Heart right ventricle (tissue), 16 donors: Measurements from ENCODE around the gene PCDHGA9. TPM values are rescaled to one million over a fixed set of nuclear protein-coding genes. Genes with fewer than 3 reads are reported as not detected.

Experiments used
- ATAC-seq, 8 donors: fragments of 200-7000 bp; cut with Tn5 transposase; one replicate each; pipeline ENCODE4 v1.9.1; 2020; ENCODE audit warnings: mild to moderate bottlenecking in 8 of 8, moderate library complexity in 8 of 8, moderate number of reproducible peaks in 1 of 8
- DNase-seq, 2 donors: peaks; one replicate each; pipeline ENCODE4 v3.0.0-alpha.2; 2020
- H3K27ac ChIP-seq, 10 donors: fragments of 200-600 bp; sonication (generic) in 2 of 10; one replicate each; pipeline versions ENCODE4 v1.5.0 to v1.8.0; 2020 to 2022; ENCODE audit warnings: mild to moderate bottlenecking in 3 of 10
- H3K27me3 ChIP-seq, 7 donors: fragments of 200-600 bp; one replicate each; pipeline ENCODE4 v1.8.0; 2021 to 2022; ENCODE audit warnings: mild to moderate bottlenecking in 2 of 7
- H3K36me3 ChIP-seq, 9 donors: fragments of 200-600 bp; sonication (generic) in 1 of 9; one replicate each; pipeline versions ENCODE4 v1.5.0 to v1.8.0; 2020 to 2022; ENCODE audit warnings: mild to moderate bottlenecking in 2 of 9
- H3K4me1 ChIP-seq, 9 donors: fragments of 200-600 bp; sonication (generic) in 1 of 9; one replicate each; pipeline versions ENCODE4 v1.5.0 to v1.8.0; 2020 to 2022; ENCODE audit warnings: mild to moderate bottlenecking in 4 of 9
- H3K4me3 ChIP-seq, 10 donors: fragments of 200-600 bp; sonication (generic) in 2 of 10; one replicate each; pipeline versions ENCODE4 v1.5.0 to v1.8.0; 2020 to 2022; ENCODE audit warnings: mild to moderate bottlenecking in 7 of 10, moderate library complexity in 2 of 10
- H3K9me3 ChIP-seq, 11 donors: fragments of 200-600 bp in 10 of 11; sonication (generic) in 2 of 11; one replicate each; pipeline versions ENCODE4 v1.5.0 to v1.8.0; 2013 to 2022; ENCODE audit warnings: mild to moderate bottlenecking in 2 of 11, control low read depth in 1 of 11, moderate library complexity in 1 of 11
- CTCF ChIP-seq, 9 donors: fragments of 200-600 bp; sonication (generic) in 2 of 9; IDR thresholded peaks; one replicate each; pipeline versions ENCODE4 v1.5.0 to v1.8.0; 2021 to 2022; ENCODE audit warnings: antibody characterized with exemption in 9 of 9, mild to moderate bottlenecking in 5 of 9, moderate library complexity in 1 of 9
- WGBS, 2 donors: extraction: QIAGEN DNeasy Blood & Tissue Kit; methylation state at CpG; one replicate each; pipeline ENCODE4 v1.1.7; 2013; ENCODE audit warnings: inconsistent platforms in 1 of 2; 5-methylcytosine and 5-hydroxymethylcytosine counted together
- intact Hi-C, 10 donors: fragments of 100-400 bp; cut with DNase I; formaldehyde crosslinking; loops; one replicate each; pipeline versions ENCODE4 v1.11.1 to v1.14.2; 2022
- polyA plus RNA-seq, 2 donors: library from polyadenylated mRNA; stranded (reverse); fragments of 200-250 nt; gene quantifications; one replicate each; pipeline ENCODE4 v1.2.3, GENCODE V29; 2013
- total RNA-seq, 10 donors: library from RNA; stranded (reverse); fragmentation: NEBNext Ultra II Directional in 3 of 10; extraction: Animal tissue kit (Norgen Biotek cat#: 25700) in 3 of 10; gene quantifications; one replicate each; pipeline versions ENCODE4 v1.2.1 to v1.2.4, GENCODE V29; 2021 to 2023
- donor health status: Arrhythmogenic right ventricular cardiomyopathy.
- donor health status: ischemic (EF 13 %, LVEDD 7.1; RV severe dilation, severe dysfunction).
- donor health status: healthy with polysubstance abuse.
- donor health status: DM: no; HTN: yes; CAD: no.
- donor health status: DM: no; HTN: no; CAD: no.
- donor health status: ischemic (EF 25% LVEDD 6.9; RV normal size, moderate dysfunction).
- donor health status: ischemic (EF 25% LVEDD 5.7; RV mildly dilated, moderate dysfunction).
- donor health status: healthy.
- donor health status: DM: yes; HTN: yes; CAD: no.
- donor health status: Ischemic cardiomyopathy.
- donor health status: ischemic (EF 35%, LVEDD 5.7; RV mildly dilated, moderate dysfunction).
- donor health status: nonischemic (EF 11% LVEDD 7.7; RV severe dilation, severe dysfunction).
- donor health status: DM: yes; HTN: yes; CAD: no.
- donor health status: PGD.
- donor health status: ischemic (EF 29% LVEDD 5.4; RV normal size, mild dysfunction).
- donor health status: nonischemic (EF 23%, LVEDD 6.1; RV moderate dilation, normal function).

Gene PCDHGA9
- total and polyA plus RNA-seq, 12 donors = 0.55 to 8.3 (median 6.0) TPM

- Histone ChIP-seq H3K36me3 (peaks cover 0 to 33% (median 0%) of the 10 kb centered on the region in 9 donors), H3K27me3 (no peaks in the 10 kb centered on the region), H3K4me1 (peaks cover 0 to 16% (median 0%) of the 10 kb centered on the region in 9 donors), H3K4me3 (no peak overlapping the region), H3K27ac (no peak overlapping the region), H3K9me3 (peaks cover 0 to 94% (median 40%) of the 10 kb centered on the region in 11 donors)
- no peak for TF ChIP-seq CTCF (IDR thresholded peaks at IDR 0.05)
- WGBS, 2 donors = 60 to 66% methylated on average over 10 of the region's 10 CpGs
- intact Hi-C loops = loop anchor here in 1 of 10 donors (5.0 kb wide), 1 partner anchor 38 kb away; the partner anchor contains the start of gene PCDHGC3
- DNase-seq (no peak), ATAC-seq (peak in 3 of 8 donors; percentile 26 to 70 (median 68))
Measured at GRCh38 chr5:141439411-141440141, 37.0 kb downstream of the PCDHGA9 start.

- intact Hi-C loops = loop anchor here in 1 of 10 donors (5.0 kb wide), 1 partner anchor 37 kb away; the partner anchor contains the start of gene PCDHGC3
- WGBS, 2 donors = 97% methylated on average over 9 of the region's 9 CpGs
- H3K9me3 ChIP-seq = peaks cover 0 to 94% (median 45%) of the 10 kb centered on the region in 11 donors
- H3K4me3 ChIP-seq = no peak overlapping the region
- H3K4me1 ChIP-seq = peaks cover 0 to 16% (median 0%) of the 10 kb centered on the region in 9 donors
- no peak for ATAC-seq
- H3K36me3 ChIP-seq = peaks cover 0 to 40% (median 0%) of the 10 kb centered on the region in 9 donors
- no peaks in the 10 kb centered on the region for H3K27me3 ChIP-seq
- no peak for TF ChIP-seq CTCF (IDR thresholded peaks at IDR 0.05)
- DNase-seq = no peak
- H3K27ac ChIP-seq = no peak overlapping the region
Measured at GRCh38 chr5:141440341-141440740, 37.8 kb downstream of the PCDHGA9 start.

- Histone ChIP-seq H3K36me3 (peaks cover 0 to 32% (median 0%) of the 10 kb centered on the region in 9 donors), H3K4me1 (peaks cover 0 to 16% (median 0%) of the 10 kb centered on the region in 9 donors), H3K27ac (peak overlapping the region in 1 of 10 donors; percentile 5), H3K4me3 (no peak overlapping the region), H3K9me3 (peaks cover 0 to 88% (median 38%) of the 10 kb centered on the region in 11 donors), H3K27me3 (no peaks in the 10 kb centered on the region)
- DNase-seq (no peak), ATAC-seq (peak; percentile 60 to 92 (median 82))
- WGBS, 2 donors = 51 to 53% methylated on average over 50 of the region's 50 CpGs
- intact Hi-C loops = loop anchor here in 1 of 10 donors (5.0 kb wide), 1 partner anchor 36 kb away; the partner anchor contains the start of gene PCDHGC3
- peak in 1 of 9 donors; percentile 5 for TF ChIP-seq CTCF (IDR thresholded peaks at IDR 0.05)
Measured at GRCh38 chr5:141441571-141442170, 39.1 kb downstream of the PCDHGA9 start.

Other genes starting within 250 kb of the PCDHGA9 start
Only the 30 nearest of the 37 such genes appear.
- 1 to 10 TPM in 5 of 10 donors, under 1 TPM in 5; 0.34 to 3.4 (median 1.1) TPM for gene PCDHB9, start 215.6 kb upstream of the PCDHGA9 start, total RNA-seq
- under 1 TPM; 0.25 to 0.59 TPM for gene PCDHB9, start 215.6 kb upstream of the PCDHGA9 start, polyA plus RNA-seq
- gene PCDHB10, start 210.4 kb upstream of the PCDHGA9 start, total RNA-seq = 1 to 10 TPM in 3 of 10 donors, under 1 TPM in 7; 0.28 to 1.3 (median 0.68) TPM
- under 1 TPM; 0.42 to 0.59 TPM for gene PCDHB10, start 210.4 kb upstream of the PCDHGA9 start, polyA plus RNA-seq
- 1 to 10 TPM in 7 of 10 donors, under 1 TPM in 3; 0.64 to 2.8 (median 1.4) TPM for gene PCDHB11, start 203.2 kb upstream of the PCDHGA9 start, total RNA-seq
- under 1 TPM; 0.26 to 0.37 TPM for gene PCDHB11, start 203.2 kb upstream of the PCDHGA9 start, polyA plus RNA-seq
- gene PCDHB12, start 194.1 kb upstream of the PCDHGA9 start, total RNA-seq = 1 to 10 TPM in 6 of 10 donors, under 1 TPM in 4; 0.79 to 1.7 (median 1.1) TPM
- under 1 TPM; 0.51 to 0.58 TPM for gene PCDHB12, start 194.1 kb upstream of the PCDHGA9 start, polyA plus RNA-seq
- gene PCDHB13, start 188.9 kb upstream of the PCDHGA9 start, total RNA-seq = 1 to 10 TPM; 2.7 to 5.4 (median 3.6) TPM
- gene PCDHB13, start 188.9 kb upstream of the PCDHGA9 start, polyA plus RNA-seq = 1 to 10 TPM; 1.0 to 1.3 TPM
- 1 to 10 TPM; 1.4 to 9.0 (median 4.2) TPM for gene PCDHB14, start 179.4 kb upstream of the PCDHGA9 start, total RNA-seq
- gene PCDHB14, start 179.4 kb upstream of the PCDHGA9 start, polyA plus RNA-seq = 1 to 10 TPM; 1.2 to 2.2 TPM
- 10 to 100 TPM in 2 of 10 donors, 1 to 10 TPM in 8; 3.3 to 10.5 (median 5.2) TPM for gene PCDHB15, start 157.4 kb upstream of the PCDHGA9 start, total RNA-seq
- 1 to 10 TPM; 2.3 to 3.4 TPM for gene PCDHB15, start 157.4 kb upstream of the PCDHGA9 start, polyA plus RNA-seq
- under 1 TPM in 2 of 10 donors, not detected in 8; 0.28 TPM for gene SLC25A2, start 98.7 kb upstream of the PCDHGA9 start, total RNA-seq
- gene SLC25A2, start 98.7 kb upstream of the PCDHGA9 start, polyA plus RNA-seq = under 1 TPM in 1 of 2 donors, not detected in 1; 0.22 TPM
- 100 to 1,000 TPM in 8 of 10 donors, 10 to 100 TPM in 2; 93.4 to 111 (median 107) TPM for gene TAF7, start 82.0 kb upstream of the PCDHGA9 start, total RNA-seq
- gene TAF7, start 82.0 kb upstream of the PCDHGA9 start, polyA plus RNA-seq = 10 to 100 TPM; 33.1 to 89.9 TPM
- 1 to 10 TPM; 2.1 to 5.0 (median 2.8) TPM for gene PCDHGA1, start 72.3 kb upstream of the PCDHGA9 start, total RNA-seq
- gene PCDHGA1, start 72.3 kb upstream of the PCDHGA9 start, polyA plus RNA-seq = 1 to 10 TPM in 1 of 2 donors, under 1 TPM in 1; 0.57 to 1.5 TPM
- gene PCDHGA2, start 64.0 kb upstream of the PCDHGA9 start, total RNA-seq = 10 to 100 TPM in 6 of 10 donors, 1 to 10 TPM in 4; 7.0 to 15.3 (median 12.2) TPM
- gene PCDHGA2, start 64.0 kb upstream of the PCDHGA9 start, polyA plus RNA-seq = 1 to 10 TPM; 1.6 to 2.0 TPM
- 10 to 100 TPM; 10.0 to 21.0 (median 15.2) TPM for gene PCDHGA3, start 58.9 kb upstream of the PCDHGA9 start, total RNA-seq
- 1 to 10 TPM; 1.3 to 7.5 TPM for gene PCDHGA3, start 58.9 kb upstream of the PCDHGA9 start, polyA plus RNA-seq
- 10 to 100 TPM in 3 of 10 donors, 1 to 10 TPM in 7; 5.2 to 13.2 (median 9.0) TPM for gene PCDHGB1, start 52.7 kb upstream of the PCDHGA9 start, total RNA-seq
- gene PCDHGB1, start 52.7 kb upstream of the PCDHGA9 start, polyA plus RNA-seq = 1 to 10 TPM in 1 of 2 donors, under 1 TPM in 1; 0.19 to 7.2 TPM
- gene PCDHGA4, start 47.8 kb upstream of the PCDHGA9 start, total RNA-seq = 10 to 100 TPM in 8 of 10 donors, 1 to 10 TPM in 2; 7.4 to 16.0 (median 10.5) TPM
- 1 to 10 TPM in 1 of 2 donors, under 1 TPM in 1; 0.70 to 4.8 TPM for gene PCDHGA4, start 47.8 kb upstream of the PCDHGA9 start, polyA plus RNA-seq
- gene PCDHGB2, start 42.8 kb upstream of the PCDHGA9 start, total RNA-seq = 10 to 100 TPM in 7 of 10 donors, 1 to 10 TPM in 3; 8.2 to 17.0 (median 11.5) TPM
- gene PCDHGB2, start 42.8 kb upstream of the PCDHGA9 start, polyA plus RNA-seq = 1 to 10 TPM in 1 of 2 donors, under 1 TPM in 1; 0.64 to 5.2 TPM
- 1 to 10 TPM; 5.5 to 9.7 (median 7.1) TPM for gene PCDHGA5, start 38.6 kb upstream of the PCDHGA9 start, total RNA-seq
- gene PCDHGA5, start 38.6 kb upstream of the PCDHGA9 start, polyA plus RNA-seq = 1 to 10 TPM in 1 of 2 donors, under 1 TPM in 1; 0.59 to 5.3 TPM
- 10 to 100 TPM in 3 of 10 donors, 1 to 10 TPM in 7; 7.0 to 14.0 (median 9.3) TPM for gene PCDHGB3, start 32.5 kb upstream of the PCDHGA9 start, total RNA-seq
- 1 to 10 TPM in 1 of 2 donors, under 1 TPM in 1; 0.39 to 5.1 TPM for gene PCDHGB3, start 32.5 kb upstream of the PCDHGA9 start, polyA plus RNA-seq
- gene PCDHGA6, start 28.9 kb upstream of the PCDHGA9 start, total RNA-seq = 10 to 100 TPM in 1 of 10 donors, 1 to 10 TPM in 9; 5.4 to 10.6 (median 8.1) TPM
- gene PCDHGA6, start 28.9 kb upstream of the PCDHGA9 start, polyA plus RNA-seq = 1 to 10 TPM; 1.2 to 9.4 TPM
- gene PCDHGA7, start 20.0 kb upstream of the PCDHGA9 start, total RNA-seq = 10 to 100 TPM in 1 of 10 donors, 1 to 10 TPM in 9; 5.9 to 11.5 (median 8.1) TPM
- 1 to 10 TPM in 1 of 2 donors, under 1 TPM in 1; 0.54 to 6.4 TPM for gene PCDHGA7, start 20.0 kb upstream of the PCDHGA9 start, polyA plus RNA-seq
- gene PCDHGB4, start 15.1 kb upstream of the PCDHGA9 start, total RNA-seq = 10 to 100 TPM in 1 of 10 donors, 1 to 10 TPM in 9; 5.1 to 10.9 (median 7.3) TPM
- gene PCDHGB4, start 15.1 kb upstream of the PCDHGA9 start, polyA plus RNA-seq = 1 to 10 TPM in 1 of 2 donors, under 1 TPM in 1; 0.96 to 3.3 TPM
- 10 to 100 TPM in 1 of 10 donors, 1 to 10 TPM in 9; 7.2 to 11.2 (median 8.7) TPM for gene PCDHGA8, start 10.1 kb upstream of the PCDHGA9 start, total RNA-seq
- gene PCDHGA8, start 10.1 kb upstream of the PCDHGA9 start, polyA plus RNA-seq = 1 to 10 TPM in 1 of 2 donors, under 1 TPM in 1; 0.28 to 3.7 TPM
- 10 to 100 TPM in 2 of 10 donors, 1 to 10 TPM in 8; 6.6 to 12.1 (median 8.2) TPM for gene PCDHGB5, start 4.8 kb upstream of the PCDHGA9 start, total RNA-seq
- 1 to 10 TPM; 1.6 to 3.8 TPM for gene PCDHGB5, start 4.8 kb upstream of the PCDHGA9 start, polyA plus RNA-seq
- 10 to 100 TPM in 1 of 10 donors, 1 to 10 TPM in 9; 4.6 to 10.2 (median 6.6) TPM for gene PCDHGB6, start 5.2 kb downstream of the PCDHGA9 start, total RNA-seq
- 1 to 10 TPM; 1.1 to 5.8 TPM for gene PCDHGB6, start 5.2 kb downstream of the PCDHGA9 start, polyA plus RNA-seq
- 1 to 10 TPM; 4.3 to 7.8 (median 6.7) TPM for gene PCDHGA10, start 10.2 kb downstream of the PCDHGA9 start, total RNA-seq
- 1 to 10 TPM in 1 of 2 donors, under 1 TPM in 1; 0.52 to 3.4 TPM for gene PCDHGA10, start 10.2 kb downstream of the PCDHGA9 start, polyA plus RNA-seq
- 10 to 100 TPM in 8 of 10 donors, 1 to 10 TPM in 2; 5.9 to 12.6 (median 10.5) TPM for gene PCDHGB7, start 14.9 kb downstream of the PCDHGA9 start, total RNA-seq
- 1 to 10 TPM; 1.9 to 5.6 TPM for gene PCDHGB7, start 14.9 kb downstream of the PCDHGA9 start, polyA plus RNA-seq
- gene PCDHGA11, start 18.3 kb downstream of the PCDHGA9 start, total RNA-seq = 1 to 10 TPM; 3.3 to 8.5 (median 5.4) TPM
- 1 to 10 TPM in 1 of 2 donors, under 1 TPM in 1; 0.74 to 7.2 TPM for gene PCDHGA11, start 18.3 kb downstream of the PCDHGA9 start, polyA plus RNA-seq
- 1 to 10 TPM; 5.4 to 9.2 (median 6.1) TPM for gene PCDHGA12, start 27.7 kb downstream of the PCDHGA9 start, total RNA-seq
- 1 to 10 TPM; 1.6 to 5.3 TPM for gene PCDHGA12, start 27.7 kb downstream of the PCDHGA9 start, polyA plus RNA-seq
- gene PCDHGC3, start 73.2 kb downstream of the PCDHGA9 start, total RNA-seq = 10 to 100 TPM; 12.8 to 19.5 (median 15.9) TPM
- 10 to 100 TPM; 43.4 to 48.6 TPM for gene PCDHGC3, start 73.2 kb downstream of the PCDHGA9 start, polyA plus RNA-seq
- 1 to 10 TPM; 1.7 to 4.3 (median 3.1) TPM for gene PCDHGC4, start 82.3 kb downstream of the PCDHGA9 start, total RNA-seq
- gene PCDHGC4, start 82.3 kb downstream of the PCDHGA9 start, polyA plus RNA-seq = 1 to 10 TPM in 1 of 2 donors, under 1 TPM in 1; 0.12 to 5.0 TPM
- gene PCDHGC5, start 86.3 kb downstream of the PCDHGA9 start, total RNA-seq = 1 to 10 TPM; 2.2 to 4.9 (median 3.3) TPM
- gene PCDHGC5, start 86.3 kb downstream of the PCDHGA9 start, polyA plus RNA-seq = 10 to 100 TPM in 1 of 2 donors, under 1 TPM in 1; 0.38 to 10.2 TPM